Loucy (cell line): ENCODE data around the gene WDR49.

Experiments used
- H2AFZ ChIP-seq: fragments of 200-600 bp; sonication (generic); 2 replicates; pipeline ENCODE4 v1.6.0; 2016; ENCODE audit warnings: antibody characterized with exemption, mild to moderate bottlenecking, low read length, moderate library complexity
- H3F3A ChIP-seq: fragments of 200-600 bp; 2 replicates; pipeline ENCODE4 v1.6.0; 2016; ENCODE audit warnings: antibody characterized with exemption, low read depth, mild to moderate bottlenecking
- H3K27me3 ChIP-seq: fragments of 200-600 bp; sonication (generic); 2 replicates; pipeline ENCODE4 v1.6.1; 2014; ENCODE audit warnings: low read length, mild to moderate bottlenecking; ENCODE audit not compliant: insufficient read depth, poor library complexity, severe bottlenecking
- H3K36me3 ChIP-seq: fragments of 200-600 bp; sonication (generic); 2 replicates; pipeline ENCODE4 v1.6.1; 2016; ENCODE audit warnings: low read length; ENCODE audit not compliant: insufficient read depth
- H3K4me1 ChIP-seq: fragments of 200-600 bp; sonication (generic); 2 replicates; pipeline ENCODE4 v1.5.1; 2014; ENCODE audit warnings: low read length, mild to moderate bottlenecking; ENCODE audit not compliant: insufficient read depth, poor library complexity, severe bottlenecking
- H3K4me2 ChIP-seq: fragments of 200-600 bp; sonication (generic); 2 replicates; pipeline ENCODE4 v1.6.0; 2014; ENCODE audit warnings: antibody characterized with exemption, low read length, low read depth, mild to moderate bottlenecking; ENCODE audit not compliant: poor library complexity, severe bottlenecking
- H3K4me3 ChIP-seq: fragments of 200-600 bp; sonication (generic); 2 replicates; pipeline ENCODE4 v1.5.1; 2014; ENCODE audit warnings: low read length, mild to moderate bottlenecking, mixed read lengths; ENCODE audit not compliant: poor library complexity, severe bottlenecking
- H3K79me2 ChIP-seq: fragments of 200-600 bp; sonication (generic); 2 replicates; pipeline ENCODE4 v1.6.1; 2014; ENCODE audit warnings: low read length; ENCODE audit not compliant: insufficient read depth
- H3K9ac ChIP-seq: fragments of 200-600 bp; sonication (generic); 2 replicates; pipeline ENCODE4 v1.6.0; 2014; ENCODE audit warnings: mild to moderate bottlenecking, low read depth, low read length, moderate library complexity; ENCODE audit not compliant: poor library complexity, severe bottlenecking
- H3K9me2 ChIP-seq: fragments of 200-600 bp; sonication (generic); replicated peaks from 2 replicates; pipeline ENCODE4 v1.6.1; 2016; ENCODE audit warnings: low read depth, low read length, mixed read lengths
- H3K9me3 ChIP-seq: fragments of 200-600 bp; sonication (generic); 2 replicates; pipeline ENCODE4 v1.6.1; 2014; ENCODE audit warnings: mild to moderate bottlenecking, antibody characterized with exemption, low read length, low read depth; ENCODE audit not compliant: insufficient read depth
- H4K20me1 ChIP-seq: fragments of 200-600 bp; sonication (generic); 2 replicates; pipeline ENCODE4 v1.6.0; 2014; ENCODE audit warnings: antibody characterized with exemption, low read length, mild to moderate bottlenecking; ENCODE audit not compliant: insufficient read depth, poor library complexity, severe bottlenecking
- CTCF ChIP-seq: fragments of 200-600 bp; sonication (generic); conservative IDR thresholded peaks from 2 replicates; pipeline ENCODE4 v1.5.1; 2014; ENCODE audit warnings: mild to moderate bottlenecking, antibody characterized with exemption, low read length
- EZH2phosphoT487 ChIP-seq: fragments of 200-600 bp; IDR thresholded peaks from 2 replicates; pipeline ENCODE4 v1.6.1; 2018; ENCODE audit warnings: antibody characterized with exemption, mild to moderate bottlenecking, moderate library complexity, borderline replicate concordance

The WDR49 gene

GRCh38 chr3:167662919-167663400, 9.2 kb upstream of the WDR49 start:
- H4K20me1 ChIP-seq, result no peaks in the 10 kb centered on the region
- no peaks in the 10 kb centered on the region for H3K9me3 ChIP-seq
- H3K9ac ChIP-seq, result no peak overlapping the region
- no peaks in the 10 kb centered on the region for H3K36me3 ChIP-seq
- H3K79me2 ChIP-seq, result no peaks in the 10 kb centered on the region
- H2AFZ ChIP-seq, result no peak overlapping the region
- H3F3A ChIP-seq, result no peaks in the 10 kb centered on the region
- TF ChIP-seq EZH2phosphoT487 (no peak), CTCF (no peak)
- no peaks in the 10 kb centered on the region for H3K27me3 ChIP-seq
- H3K4me3 ChIP-seq, result no peak overlapping the region
- H3K4me1 ChIP-seq, result no peaks in the 10 kb centered on the region
- H3K9me2 ChIP-seq, result no peaks in the 10 kb centered on the region
- H3K4me2 ChIP-seq, result no peak overlapping the region

GRCh38 chr3:167657684-167658225, 4.0 kb upstream of the WDR49 start:
- Histone ChIP-seq H2AFZ (no peak overlapping the region), H3K4me1 (no peaks in the 10 kb centered on the region), H3F3A (no peaks in the 10 kb centered on the region), H3K9me3 (no peaks in the 10 kb centered on the region), H4K20me1 (no peaks in the 10 kb centered on the region), H3K27me3 (no peaks in the 10 kb centered on the region), H3K9me2 (no peaks in the 10 kb centered on the region), H3K36me3 (no peaks in the 10 kb centered on the region), H3K4me2 (no peak overlapping the region), H3K79me2 (no peaks in the 10 kb centered on the region), H3K4me3 (no peak overlapping the region), H3K9ac (no peak overlapping the region)
- TF ChIP-seq CTCF, result no peak
- TF ChIP-seq EZH2phosphoT487, result no peak

- Histone ChIP-seq H3K4me3 (no peak overlapping the region), H3K79me2 (no peaks in the 10 kb centered on the region), H3F3A (no peaks in the 10 kb centered on the region), H3K9ac (no peak overlapping the region), H4K20me1 (no peaks in the 10 kb centered on the region), H3K9me3 (no peaks in the 10 kb centered on the region), H3K9me2 (no peaks in the 10 kb centered on the region), H3K4me1 (no peaks in the 10 kb centered on the region), H2AFZ (no peak overlapping the region), H3K36me3 (no peaks in the 10 kb centered on the region), H3K4me2 (no peak overlapping the region), H3K27me3 (no peaks in the 10 kb centered on the region)
- TF ChIP-seq CTCF, result no peak
- TF ChIP-seq EZH2phosphoT487, result no peak
Measured at GRCh38 chr3:167656821-167657220, 3.1 kb upstream of the WDR49 start.
